GM12878 (cell line): ENCODE data around the gene GPR4. TPM values are rescaled to one million over a fixed set of nuclear protein-coding genes. Genes with fewer than 3 reads are reported as not detected.
A peak's percentile ranks its signal among the peaks of the same experiment; 100 is the strongest.

Experiments used
- BCLAF1 ChIP-seq: fragments of 450-650 bp; IDR thresholded peaks from 2 replicates; pipeline ENCODE4 v1.6.1; 2017; ENCODE audit warnings: antibody characterized with exemption, mild to moderate bottlenecking, moderate library complexity
- BHLHE40 ChIP-seq, 2 experiments: fragments of 450-650 bp in 1 of 2; IDR thresholded peaks; 2 replicates each; pipeline ENCODE4 v1.6.1; 2011 to 2017; ENCODE audit warnings: low read depth in 2 of 2, borderline replicate concordance in 1 of 2, improper control_type of control experiment in 1 of 2, low read length in 1 of 2, mild to moderate bottlenecking in 1 of 2
- CEBPB ChIP-seq, 2 experiments: fragments of 150-350 bp in 1 of 2; IDR thresholded peaks; 2 replicates each; pipeline ENCODE4 v1.6.1; 2012 to 2014; ENCODE audit warnings: low read depth in 2 of 2, low read length in 2 of 2, borderline replicate concordance in 1 of 2, inconsistent platforms in 1 of 2
- CREM ChIP-seq: IDR thresholded peaks from 2 replicates; pipeline ENCODE4 v1.6.1; 2014; ENCODE audit warnings: antibody characterized with exemption, low read depth
- E4F1 ChIP-seq: fragments of 450-650 bp; IDR thresholded peaks from 2 replicates; pipeline ENCODE4 v1.6.1; 2018; ENCODE audit warnings: borderline replicate concordance, mild to moderate bottlenecking; ENCODE audit not compliant: partially characterized antibody
- GABPA ChIP-seq: IDR thresholded peaks from 2 replicates; pipeline ENCODE4 v1.6.1; 2014; ENCODE audit warnings: antibody characterized with exemption, low read depth, mild to moderate bottlenecking, inconsistent platforms
- IKZF1 ChIP-seq: fragments of 450-650 bp; conservative IDR thresholded peaks from 2 replicates; pipeline ENCODE4 v1.6.1; 2017; ENCODE audit warnings: antibody characterized with exemption, mild to moderate bottlenecking
- MLLT1 ChIP-seq: fragments of 450-650 bp; IDR thresholded peaks from 2 replicates; pipeline ENCODE4 v1.6.1; 2016; ENCODE audit warnings: mild to moderate bottlenecking
- NFXL1 ChIP-seq: fragments of 450-650 bp; IDR thresholded peaks from 2 replicates; pipeline ENCODE4 v1.6.1; 2017; ENCODE audit warnings: antibody characterized with exemption, mild to moderate bottlenecking, borderline replicate concordance
- NR2C1 ChIP-seq: fragments of 450-650 bp; IDR thresholded peaks from 2 replicates; pipeline ENCODE4 v1.6.1; 2017; ENCODE audit warnings: antibody characterized with exemption, mild to moderate bottlenecking, moderate library complexity
- NR2F1 ChIP-seq: fragments of 450-650 bp; conservative IDR thresholded peaks from 2 replicates; pipeline ENCODE4 v1.6.1; 2017; ENCODE audit warnings: mild to moderate bottlenecking
- RAD51 ChIP-seq: fragments of 450-650 bp; IDR thresholded peaks from 2 replicates; pipeline ENCODE4 v1.6.1; 2016; ENCODE audit warnings: moderate library complexity, mild to moderate bottlenecking, inconsistent platforms
- SIX5 ChIP-seq: IDR thresholded peaks from 2 replicates; pipeline ENCODE4 v1.6.1; 2011; ENCODE audit warnings: mild to moderate bottlenecking, low read depth, low read length, moderate library complexity; ENCODE audit not compliant: severe bottlenecking
- TBL1XR1 ChIP-seq: IDR thresholded peaks from 2 replicates; pipeline ENCODE4 v1.6.1; 2012; ENCODE audit warnings: low read depth, low read length, improper control_type of control experiment
- ZBED1 ChIP-seq: IDR thresholded peaks from 2 replicates; pipeline ENCODE4 v1.6.1; 2016; ENCODE audit warnings: borderline replicate concordance
- ZNF207 ChIP-seq: fragments of 450-650 bp; IDR thresholded peaks from 2 replicates; pipeline ENCODE4 v1.6.1; 2014; ENCODE audit warnings: antibody characterized with exemption, mild to moderate bottlenecking, borderline replicate concordance
- ZNF384 ChIP-seq: IDR thresholded peaks from 2 replicates; pipeline ENCODE4 v1.6.1; 2012; ENCODE audit warnings: low read depth, mild to moderate bottlenecking, low read length, improper control_type of control experiment, borderline replicate concordance
- ZNF622 ChIP-seq: fragments of 450-650 bp; IDR thresholded peaks from 2 replicates; pipeline ENCODE4 v1.6.1; 2017; ENCODE audit warnings: mild to moderate bottlenecking, inconsistent platforms
- ZNF687 ChIP-seq: fragments of 450-650 bp; IDR thresholded peaks from 2 replicates; pipeline ENCODE4 v1.6.1; 2017; ENCODE audit warnings: mild to moderate bottlenecking, moderate library complexity
- polyA plus RNA-seq, 11 experiments: library from polyadenylated mRNA; depleted of rRNA in 4 of 11; unstranded in 6 of 11; stranded (reverse) in 5 of 11; fragments of >200 nt; fragmentation: Nextera tagmentation in 4 of 11; fragmentation: Illumina TruSeq in 1 of 11; extraction: Ambion mirVana in 4 of 11; extraction: Trizol in 1 of 11; gene quantifications; 1 replicate in 1 of 11; 2 replicates in 10 of 11; pipeline versions ENCODE4 v1.2.1 to v1.2.3, GENCODE V29; 2011 to 2016; ENCODE audit warnings: inconsistent platforms in 2 of 11, missing spikeins in 2 of 11, low read depth in 1 of 11
- total RNA-seq, 4 experiments: library from RNA; depleted of rRNA in 3 of 4; stranded (reverse); fragments of >200 nt in 3 of 4; fragmentation: Illumina TruSeq in 1 of 4; extraction: Trizol in 1 of 4; gene quantifications; 2 replicates each; pipeline versions ENCODE4 v1.2.1 to v1.2.3, GENCODE V29; 2013 to 2021

Gene GPR4
- total and polyA plus RNA-seq, 10 of the 15 experiments (the other 5 are each of a cell fraction or from before 2014, with no cell fraction given) = not detected

- TF ChIP-seq E4F1 (no peak), MLLT1 (no peak), IKZF1 (no peak), ZNF207 (peak; percentile 42; the same call in 1 of the 2 replicates), NR2C1 (no peak), NFXL1 (no peak), GABPA (no peak), ZNF687 (peak; percentile 64; the same call in 1 of the 2 replicates), TBL1XR1 (no peak), ZNF622 (no peak), BCLAF1 (no peak), CREM (no peak), BHLHE40 (IDR thresholded peaks at IDR 0.05; ENCODE audit: borderline replicate concordance in 1 of 2, low read depth in 2 of 2, low read length in 1 of 2) (peak in 1 of 2 experiments; percentile 31; a peak in 1 of 4 replicates), NR2F1 (peak; percentile 83), RAD51 (no peak), ZNF384 (no peak), CEBPB (IDR thresholded peaks at IDR 0.05; ENCODE audit: borderline replicate concordance in 1 of 2, low read depth in 2 of 2, low read length in 2 of 2) (no peak), ZBED1 (no peak), SIX5 (no peak)
Observed at GRCh38 chr19:45641274-45642105, 39.5 kb upstream of the GPR4 start (continued).
